Activated CD4-positive, alpha-beta T cell treated with anti-CD3 and anti-CD28 coated beads, Interleukin-2, amount 10 ng/mL, durations not matched to agents 7 days and 5 days (primary cell): ENCODE results near the gene EBF3. TPM values are rescaled to one million over a fixed set of nuclear protein-coding genes. Genes with fewer than 3 reads are reported as not detected.

Source experiments
- CTCF ChIA-PET: fragments of 350-600 bp; sonication (Branson Sonifier 250); formaldehyde crosslinking; loops from one replicate; lab custom pipeline; 2021; ENCODE audit warnings: antibody characterized with exemption; lab: Charles Lee
- POLR2A ChIA-PET: fragments of 350-600 bp; sonication (Branson Sonifier 250); formaldehyde crosslinking; loops from one replicate; lab custom pipeline; 2021; ENCODE audit warnings: antibody characterized with exemption; lab: Charles Lee
- DNase-seq: peaks from one replicate; pipeline ENCODE4 v3.0.0-alpha.2; 2020
- H3K27ac Mint-ChIP-seq: one replicate; pipeline ENCODE4 v1.8.0; 2021; ENCODE audit warnings: mild to moderate bottlenecking, moderate library complexity, mixed read lengths
- H3K27me3 Mint-ChIP-seq: one replicate; pipeline ENCODE4 v1.8.0; 2021; ENCODE audit warnings: mixed read lengths
- H3K36me3 Mint-ChIP-seq: one replicate; pipeline ENCODE4 v1.8.0; 2021; ENCODE audit warnings: low read depth, mixed read lengths
- H3K4me1 Mint-ChIP-seq: one replicate; pipeline ENCODE4 v1.8.0; 2021; ENCODE audit warnings: mixed read lengths
- H3K4me3 Mint-ChIP-seq: one replicate; pipeline ENCODE4 v1.8.0; 2021; ENCODE audit warnings: mild to moderate bottlenecking, moderate library complexity, mixed read lengths
- H3K9me3 Mint-ChIP-seq: one replicate; pipeline ENCODE4 v1.8.0; 2021; ENCODE audit warnings: mixed read lengths
- total RNA-seq, 2 experiments: library from RNA; stranded (reverse); gene quantifications; one replicate each; pipeline ENCODE4 v1.2.3, GENCODE V29; 2021

The EBF3 gene
- total RNA-seq, 2 experiments from 2014 or later: not detected

GRCh38 chr10:129850316-129850715 is 113.8 kb downstream of the EBF3 start:
- ChIA-PET CTCF (no interaction called here), POLR2A (no interaction called here)
- Mint-ChIP-seq H3K9me3 (no peaks in the 10 kb centered on the region), H3K27ac (no peak overlapping the region), H3K4me1 (no peaks in the 10 kb centered on the region), H3K4me3 (no peak overlapping the region), H3K36me3 (no peaks in the 10 kb centered on the region), H3K27me3 (peaks cover 6% of the 10 kb centered on the region)
- DNase-seq: no peak

DNA sequence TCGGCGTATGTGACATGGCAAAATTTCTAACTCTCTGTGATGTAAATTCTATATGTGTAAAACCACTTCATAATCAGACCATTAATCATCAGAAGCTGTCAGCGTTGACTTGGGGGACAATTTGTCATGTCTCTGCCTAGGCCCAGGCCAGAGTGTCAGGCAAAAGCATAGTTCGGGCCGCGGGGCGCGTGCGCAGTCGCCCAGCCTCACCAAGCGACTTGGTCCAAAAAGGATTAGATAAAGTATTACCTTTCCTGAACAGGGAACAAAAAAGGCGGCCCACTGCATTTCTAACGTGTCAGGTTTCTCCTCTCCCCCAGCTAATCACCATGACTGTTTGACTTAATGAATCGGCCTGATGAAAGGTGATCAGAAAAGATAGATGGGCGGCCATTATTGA is 114.2 kb downstream of the EBF3 start:
- no peak overlapping the region for H3K27ac Mint-ChIP-seq
- no peaks in the 10 kb centered on the region for H3K9me3 Mint-ChIP-seq
- H3K4me3 Mint-ChIP-seq: no peak overlapping the region
- H3K4me1 Mint-ChIP-seq: no peaks in the 10 kb centered on the region
- ChIA-PET CTCF (no interaction called here), POLR2A (no interaction called here)
- no peaks in the 10 kb centered on the region for H3K36me3 Mint-ChIP-seq
- peaks cover 6% of the 10 kb centered on the region for H3K27me3 Mint-ChIP-seq
- no peak for DNase-seq

- no peak overlapping the region for H3K27ac Mint-ChIP-seq
These were observed 114.7 kb downstream of the EBF3 start for GRCh38 chr10:129849452-129849750.

DNA sequence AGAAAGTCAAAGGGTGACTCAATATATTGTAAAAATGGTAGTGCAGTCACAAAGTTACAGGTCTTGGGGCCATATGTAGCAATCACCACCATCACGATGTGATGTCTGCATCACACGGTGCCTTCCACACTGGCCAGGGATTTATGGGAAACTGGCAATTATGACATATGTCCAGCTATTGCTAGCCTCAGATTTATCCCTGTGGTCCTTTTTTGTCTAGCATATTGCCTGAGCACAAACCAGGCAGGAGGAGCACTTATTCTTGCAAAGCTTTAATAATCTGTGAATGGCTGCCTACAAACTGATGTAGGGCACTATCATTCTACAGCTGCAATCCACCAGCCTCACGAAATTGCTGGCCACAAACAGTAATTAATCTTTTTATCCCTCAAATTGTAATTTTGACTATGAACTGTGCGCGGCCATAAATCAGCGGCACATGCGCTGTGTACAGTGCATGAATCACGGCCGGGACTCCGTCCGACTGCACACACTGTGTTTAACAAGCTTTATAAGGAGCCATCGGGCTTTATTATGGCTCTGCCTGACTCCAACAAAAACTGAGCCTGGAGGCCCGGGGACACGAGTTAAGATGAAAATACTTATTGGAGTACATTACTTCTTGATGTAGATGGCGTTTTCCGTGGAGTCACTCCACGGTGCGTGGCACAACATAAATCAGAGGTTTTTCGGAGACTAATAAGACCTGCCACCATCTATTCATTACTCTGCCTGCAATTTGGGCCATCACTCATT is 115.2 kb downstream of the EBF3 start:
- DNase-seq: no peak
- Mint-ChIP-seq H3K4me1 (no peaks in the 10 kb centered on the region), H3K4me3 (no peak overlapping the region), H3K27me3 (peaks cover 3% of the 10 kb centered on the region), H3K36me3 (no peaks in the 10 kb centered on the region), H3K9me3 (no peaks in the 10 kb centered on the region), H3K27ac (no peak overlapping the region)
- CTCF ChIA-PET: no interaction called here
- POLR2A ChIA-PET: no interaction called here

More at GRCh38 chr10:129849452-129849750, 114.7 kb downstream of the EBF3 start:
- CTCF ChIA-PET: no interaction called here
- Mint-ChIP-seq H3K4me1 (no peaks in the 10 kb centered on the region), H3K4me3 (no peak overlapping the region), H3K9me3 (no peaks in the 10 kb centered on the region), H3K36me3 (no peaks in the 10 kb centered on the region), H3K27me3 (peaks cover 6% of the 10 kb centered on the region)
- DNase-seq: no peak
- POLR2A ChIA-PET: no interaction called here

GRCh38 chr10:129847741-129848483 is 116.2 kb downstream of the EBF3 start:
- Mint-ChIP-seq H3K36me3 (no peaks in the 10 kb centered on the region), H3K4me3 (no peak overlapping the region), H3K27ac (no peak overlapping the region), H3K27me3 (no peaks in the 10 kb centered on the region), H3K4me1 (no peaks in the 10 kb centered on the region), H3K9me3 (no peaks in the 10 kb centered on the region)
- ChIA-PET CTCF (no interaction called here), POLR2A (no interaction called here)
- no peak for DNase-seq

- ChIA-PET POLR2A (no interaction called here), CTCF (no interaction called here)
- H3K9me3 Mint-ChIP-seq: no peaks in the 10 kb centered on the region
- H3K27ac Mint-ChIP-seq: no peak overlapping the region
- H3K27me3 Mint-ChIP-seq: no peaks in the 10 kb centered on the region
- no peak for DNase-seq
- no peak overlapping the region for H3K4me3 Mint-ChIP-seq
- no peaks in the 10 kb centered on the region for H3K36me3 Mint-ChIP-seq
- H3K4me1 Mint-ChIP-seq: no peaks in the 10 kb centered on the region
These were observed 117.1 kb downstream of the EBF3 start for GRCh38 chr10:129846991-129847391.

- Mint-ChIP-seq H3K36me3 (no peaks in the 10 kb centered on the region), H3K27ac (no peak overlapping the region), H3K4me3 (no peak overlapping the region), H3K27me3 (no peaks in the 10 kb centered on the region), H3K9me3 (no peaks in the 10 kb centered on the region), H3K4me1 (no peaks in the 10 kb centered on the region)
- POLR2A ChIA-PET: no interaction called here
- CTCF ChIA-PET: no interaction called here
- DNase-seq: no peak
These were observed 118.8 kb downstream of the EBF3 start for GRCh38 chr10:129845111-129845753.

GRCh38 chr10:129844216-129844766 is 119.8 kb downstream of the EBF3 start:
- no peak for DNase-seq
- CTCF ChIA-PET: no interaction called here
- H3K27ac Mint-ChIP-seq: no peak overlapping the region
- H3K27me3 Mint-ChIP-seq: no peaks in the 10 kb centered on the region
- H3K36me3 Mint-ChIP-seq: no peaks in the 10 kb centered on the region
- no peaks in the 10 kb centered on the region for H3K9me3 Mint-ChIP-seq
- H3K4me1 Mint-ChIP-seq: no peaks in the 10 kb centered on the region
- POLR2A ChIA-PET: no interaction called here
- no peak overlapping the region for H3K4me3 Mint-ChIP-seq

- Mint-ChIP-seq H3K4me3 (no peak overlapping the region), H3K27ac (no peak overlapping the region), H3K27me3 (no peaks in the 10 kb centered on the region), H3K36me3 (no peaks in the 10 kb centered on the region), H3K4me1 (no peaks in the 10 kb centered on the region), H3K9me3 (no peaks in the 10 kb centered on the region)
- POLR2A ChIA-PET: no interaction called here
- CTCF ChIA-PET: no interaction called here
- no peak for DNase-seq
These were observed 120.4 kb downstream of the EBF3 start for GRCh38 chr10:129843702-129844101.

GRCh38 chr10:129843131-129843541 is 120.9 kb downstream of the EBF3 start:
- Mint-ChIP-seq H3K4me1 (no peaks in the 10 kb centered on the region), H3K27ac (no peak overlapping the region), H3K27me3 (no peaks in the 10 kb centered on the region), H3K9me3 (no peaks in the 10 kb centered on the region), H3K36me3 (no peaks in the 10 kb centered on the region), H3K4me3 (no peak overlapping the region)
- CTCF ChIA-PET: no interaction called here
- no peak for DNase-seq
- POLR2A ChIA-PET: no interaction called here

GRCh38 chr10:129842031-129842430 is 122.0 kb downstream of the EBF3 start:
- DNase-seq: no peak
- Mint-ChIP-seq H3K27me3 (no peaks in the 10 kb centered on the region), H3K36me3 (no peaks in the 10 kb centered on the region), H3K4me1 (no peaks in the 10 kb centered on the region), H3K27ac (no peak overlapping the region), H3K9me3 (no peaks in the 10 kb centered on the region), H3K4me3 (no peak overlapping the region)
- ChIA-PET CTCF (interaction anchor here (0.6 kb wide), 1 partner anchor 27 kb away, joined by 3 read pairs; no protein-coding TSS in a partner anchor), POLR2A (no interaction called here)

GRCh38 chr10:129841590-129841989 is 122.5 kb downstream of the EBF3 start:
- H3K9me3 Mint-ChIP-seq: no peaks in the 10 kb centered on the region
- CTCF ChIA-PET: no interaction called here
- H3K36me3 Mint-ChIP-seq: no peaks in the 10 kb centered on the region

DNA sequence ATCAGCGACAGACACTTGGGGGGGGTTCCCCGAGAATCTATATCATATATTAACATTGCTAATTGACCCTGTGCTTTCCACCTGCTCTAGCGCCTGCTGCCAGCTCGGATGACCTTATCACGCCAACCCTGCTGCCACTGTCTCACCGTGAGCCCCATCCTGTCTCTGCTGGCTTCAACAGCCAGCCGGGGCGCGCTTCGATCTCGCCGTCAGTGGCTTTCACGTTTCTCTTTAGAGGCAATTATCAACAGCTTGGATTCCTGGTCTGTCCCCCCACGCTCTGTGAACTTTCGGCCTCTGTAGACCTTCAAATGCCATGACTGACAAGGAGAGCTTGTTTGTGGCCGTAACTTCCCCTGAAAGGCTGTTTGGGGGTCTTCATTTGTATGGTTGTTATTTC is 123.0 kb downstream of the EBF3 start:
- no peaks in the 10 kb centered on the region for H3K27me3 Mint-ChIP-seq
- CTCF ChIA-PET: no interaction called here
- H3K27ac Mint-ChIP-seq: no peak overlapping the region
- no peaks in the 10 kb centered on the region for H3K36me3 Mint-ChIP-seq
- no peaks in the 10 kb centered on the region for H3K9me3 Mint-ChIP-seq
- no peak overlapping the region for H3K4me3 Mint-ChIP-seq
- POLR2A ChIA-PET: no interaction called here
- no peaks in the 10 kb centered on the region for H3K4me1 Mint-ChIP-seq
- no peak for DNase-seq

More at GRCh38 chr10:129841590-129841989, 122.5 kb downstream of the EBF3 start:
- DNase-seq: no peak
- no peaks in the 10 kb centered on the region for H3K4me1 Mint-ChIP-seq
- no peak overlapping the region for H3K4me3 Mint-ChIP-seq
- no peaks in the 10 kb centered on the region for H3K27me3 Mint-ChIP-seq
- no peak overlapping the region for H3K27ac Mint-ChIP-seq
- POLR2A ChIA-PET: no interaction called here
